HFF-Myc (cell line): Measurements from ENCODE around the gene SRF.

Source experiments
- DNase-seq: peaks from one replicate; pipeline ENCODE4 v3.0.0-alpha.2; 2011; ENCODE audit warnings: low read depth; ENCODE audit errors: extremely low read depth
- H3K4me3 ChIP-seq: replicated peaks from 2 replicates; pipeline ENCODE4 v1.5.1; 2011; ENCODE audit warnings: low read depth, mild to moderate bottlenecking, control low read depth, low read length
- TF ChIP-seq, protein P1 (sequence below): IDR thresholded peaks from 2 replicates; pipeline ENCODE4 v1.5.1; 2012; ENCODE audit warnings: mild to moderate bottlenecking, low read depth, low read length, control low read depth; ENCODE audit errors: missing control alignments

The SRF gene

DNA sequence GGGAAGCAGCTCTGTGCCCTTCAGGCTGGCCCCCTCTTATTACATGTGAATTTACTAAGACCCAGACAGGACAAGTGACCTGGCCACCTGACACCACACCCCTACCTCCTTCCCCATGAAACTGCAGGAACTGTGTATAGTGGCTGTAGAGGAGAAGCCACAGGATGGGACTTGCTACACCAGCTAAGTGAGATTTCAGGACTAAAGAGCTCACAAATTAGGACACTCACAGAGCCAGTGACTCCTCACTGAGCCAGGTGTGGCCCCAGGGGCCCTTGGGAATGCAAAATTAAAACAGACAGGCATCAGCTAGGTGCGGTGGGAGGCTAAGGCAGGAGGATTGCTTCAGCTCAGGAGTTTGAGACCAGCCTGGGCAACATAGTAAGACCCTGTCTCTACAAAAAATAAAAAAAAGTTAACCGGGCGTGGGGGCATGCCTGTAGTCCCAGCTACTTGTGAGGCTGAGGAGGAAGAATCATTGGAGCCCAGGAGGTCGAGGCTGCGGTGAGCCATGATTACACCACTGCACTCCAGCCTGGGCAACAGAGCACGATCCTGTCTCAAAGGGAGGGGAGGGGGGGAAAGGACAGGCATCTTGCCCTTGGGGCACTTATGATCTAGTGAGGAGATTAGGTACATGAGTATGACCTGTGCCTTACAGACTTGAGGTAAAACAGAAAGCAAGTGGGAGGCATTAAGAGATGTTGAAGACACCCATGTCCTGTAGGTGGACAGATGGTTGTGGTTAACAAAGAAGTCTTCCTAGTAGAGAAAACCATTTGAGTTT lies 23.2 kb upstream of the SRF start:
- H3K4me3 ChIP-seq, result no peak overlapping the region
- DNase-seq, result no peak
- TF ChIP-seq, protein P1, sequence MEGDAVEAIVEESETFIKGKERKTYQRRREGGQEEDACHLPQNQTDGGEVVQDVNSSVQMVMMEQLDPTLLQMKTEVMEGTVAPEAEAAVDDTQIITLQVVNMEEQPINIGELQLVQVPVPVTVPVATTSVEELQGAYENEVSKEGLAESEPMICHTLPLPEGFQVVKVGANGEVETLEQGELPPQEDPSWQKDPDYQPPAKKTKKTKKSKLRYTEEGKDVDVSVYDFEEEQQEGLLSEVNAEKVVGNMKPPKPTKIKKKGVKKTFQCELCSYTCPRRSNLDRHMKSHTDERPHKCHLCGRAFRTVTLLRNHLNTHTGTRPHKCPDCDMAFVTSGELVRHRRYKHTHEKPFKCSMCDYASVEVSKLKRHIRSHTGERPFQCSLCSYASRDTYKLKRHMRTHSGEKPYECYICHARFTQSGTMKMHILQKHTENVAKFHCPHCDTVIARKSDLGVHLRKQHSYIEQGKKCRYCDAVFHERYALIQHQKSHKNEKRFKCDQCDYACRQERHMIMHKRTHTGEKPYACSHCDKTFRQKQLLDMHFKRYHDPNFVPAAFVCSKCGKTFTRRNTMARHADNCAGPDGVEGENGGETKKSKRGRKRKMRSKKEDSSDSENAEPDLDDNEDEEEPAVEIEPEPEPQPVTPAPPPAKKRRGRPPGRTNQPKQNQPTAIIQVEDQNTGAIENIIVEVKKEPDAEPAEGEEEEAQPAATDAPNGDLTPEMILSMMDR, result no peak

DNA sequence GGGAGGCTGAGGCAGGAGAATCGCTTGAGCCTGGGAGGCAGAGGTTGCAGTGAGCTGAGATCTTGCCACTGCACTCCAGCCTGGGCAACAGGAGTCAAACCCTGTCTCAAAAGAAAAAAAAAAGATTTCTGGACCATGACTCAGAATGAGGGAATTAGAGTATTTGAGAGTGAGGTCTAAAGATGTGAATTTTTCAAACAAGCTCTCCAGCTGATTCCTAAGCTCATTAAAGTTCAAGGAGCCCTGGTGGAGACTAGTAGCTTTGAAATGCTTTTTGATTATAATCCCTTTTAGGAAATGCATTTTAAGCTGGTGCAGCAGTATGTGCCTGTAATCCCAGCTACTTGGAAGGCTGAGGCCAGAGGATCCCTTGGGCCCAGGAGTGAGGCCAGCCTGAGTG lies 21.8 kb upstream of the SRF start:
- TF ChIP-seq, protein P1, result no peak
- DNase-seq, result no peak
- no peak overlapping the region for H3K4me3 ChIP-seq

DNA sequence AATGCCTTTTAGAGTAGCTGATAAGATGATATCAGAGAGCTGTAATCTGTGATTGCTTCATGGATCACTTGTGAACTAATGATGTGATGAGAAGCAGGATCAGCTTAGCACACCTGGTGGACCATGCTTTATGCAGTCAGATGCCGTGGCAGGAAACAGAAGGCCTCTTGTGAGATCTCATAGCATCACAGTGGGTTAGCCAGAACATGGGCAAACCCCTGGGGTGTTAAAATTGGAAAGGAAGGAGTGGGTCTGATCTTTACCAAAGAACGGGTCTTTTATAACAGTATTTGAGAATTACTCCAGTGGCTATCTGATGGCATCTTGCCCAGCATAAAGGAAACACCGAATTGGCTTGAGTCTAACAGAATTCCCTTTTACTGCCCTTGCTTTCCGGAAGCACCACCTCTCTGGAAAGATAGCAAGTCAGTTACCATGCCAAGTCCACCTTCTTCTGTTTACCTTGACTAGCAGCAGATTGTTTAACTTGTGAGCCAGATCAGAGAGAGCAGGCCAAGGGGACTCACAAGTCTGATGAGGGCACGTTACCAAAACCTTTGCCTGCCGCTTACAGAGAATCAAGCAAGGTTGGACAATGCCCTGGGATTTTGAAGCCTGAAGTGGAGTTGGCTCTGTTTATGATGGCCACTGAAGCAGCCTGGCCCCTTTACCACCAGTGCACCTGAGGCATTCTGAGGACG lies 20.9 kb upstream of the SRF start:
- DNase-seq, result no peak
- TF ChIP-seq, protein P1, result no peak

DNA sequence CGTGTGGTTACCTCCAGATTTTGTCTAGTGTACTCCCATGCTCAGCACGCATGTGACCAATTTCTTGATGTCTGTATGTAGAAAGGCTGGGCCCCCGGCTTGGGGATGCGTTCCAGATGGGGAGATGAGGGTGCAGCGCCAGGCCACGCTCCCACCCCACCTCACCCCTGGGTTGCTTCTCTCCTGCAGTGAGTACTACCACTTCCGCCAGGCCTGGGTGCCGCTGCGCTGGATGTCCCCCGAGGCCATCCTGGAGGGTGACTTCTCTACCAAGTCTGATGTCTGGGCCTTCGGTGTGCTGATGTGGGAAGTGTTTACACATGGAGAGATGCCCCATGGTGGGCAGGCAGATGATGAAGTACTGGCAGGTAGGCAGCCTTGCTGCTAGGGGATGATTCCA lies 11.5 kb upstream of the SRF start:
- no peak for DNase-seq
- TF ChIP-seq, protein P1, result no peak
- no peak overlapping the region for H3K4me3 ChIP-seq

More for the DNA sequence above, 20.9 kb upstream of the SRF start:
- no peak overlapping the region for H3K4me3 ChIP-seq

DNA sequence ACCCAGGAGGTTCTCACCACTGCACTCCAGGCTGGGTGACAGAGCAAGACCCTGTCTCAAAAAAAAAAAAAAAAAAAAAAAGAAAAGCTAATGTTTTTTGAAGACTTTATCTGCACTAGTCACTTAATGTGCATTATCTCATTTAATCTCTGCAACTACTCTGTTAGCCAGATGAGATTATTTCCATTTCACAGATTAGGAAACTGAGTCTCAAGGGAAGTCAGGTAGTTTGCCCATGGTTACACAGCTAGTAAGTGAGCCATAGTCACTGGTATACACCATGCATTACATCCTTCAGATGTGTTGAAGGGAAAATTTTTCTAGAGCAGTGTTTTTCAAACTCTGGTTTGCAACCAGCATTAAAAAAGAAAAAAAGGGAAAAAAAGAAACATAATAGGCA lies 7.2 kb upstream of the SRF start:
- H3K4me3 ChIP-seq, result no peak overlapping the region
- DNase-seq, result no peak
- TF ChIP-seq, protein P1, result no peak

DNA sequence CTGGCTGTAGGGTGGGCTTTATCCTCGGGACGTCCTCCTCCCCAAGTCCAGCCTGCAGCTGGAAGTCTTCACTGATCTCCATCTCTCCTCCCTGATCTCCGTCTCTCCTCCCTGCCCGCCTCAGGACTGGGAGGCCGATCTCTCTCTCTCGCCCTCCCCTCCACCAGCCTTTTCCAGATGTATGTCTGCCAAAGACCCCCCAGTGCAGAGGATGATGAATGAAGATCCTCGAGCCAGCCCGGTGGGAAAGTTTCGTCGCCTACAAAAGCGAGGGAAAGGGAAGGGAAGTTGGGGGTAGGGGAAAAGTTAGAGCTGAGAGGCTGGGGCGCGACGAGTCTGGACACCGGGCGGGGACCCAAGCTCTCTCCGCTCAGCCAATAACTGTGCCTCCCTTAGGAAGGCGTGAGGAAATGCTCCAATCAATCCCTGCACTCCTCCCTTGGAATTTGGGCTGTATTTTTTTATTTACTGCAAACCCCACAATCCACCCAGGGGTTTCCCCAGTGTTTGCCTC lies 595 bp upstream of the SRF start:
- DNase-seq, result no peak
- TF ChIP-seq, protein P1, result no peak
- peak overlapping the region; percentile 87 for H3K4me3 ChIP-seq
